AG08395 (cell line): ENCODE results near the gene FAM20C.

Experiments used
- DNase-seq: peaks from one replicate; pipeline ENCODE4 v3.0.0; 2012; ENCODE audit warnings: mixed read lengths, low spot score

The FAM20C gene

GRCh38 chr7:305410-306151, 113.2 kb downstream of the FAM20C start:
- no peak for DNase-seq

- no peak for DNase-seq
Observed at GRCh38 chr7:307970-308369, 115.6 kb downstream of the FAM20C start.

GRCh38 chr7:309586-310228, 117.3 kb downstream of the FAM20C start:
- no peak for DNase-seq
